Activated CD4-positive, CD25-positive, alpha-beta regulatory T cell treated with anti-CD3 and anti-CD28 coated beads, Interleukin-2, amount 50 U/mL, for 72 hours (primary cell): ENCODE results near the gene DUS4L.

Experiments used
- DNase-seq: peaks from one replicate; pipeline ENCODE4 v3.0.0; 2021

DUS4L gene

GRCh38 chr7:107615910-107616680 lies 52.3 kb downstream of the DUS4L start:
- no peak for DNase-seq

- no peak for DNase-seq
These were observed 58.7 kb downstream of the DUS4L start for GRCh38 chr7:107622429-107622828.

GRCh38 chr7:107622894-107623293 lies 59.1 kb downstream of the DUS4L start:
- no peak for DNase-seq

GRCh38 chr7:107627002-107627401 lies 63.2 kb downstream of the DUS4L start:
- no peak for DNase-seq
